ENCODE data around the gene PGAP3. TPM values are rescaled to one million over a fixed set of nuclear protein-coding genes. Genes with fewer than 3 reads are reported as not detected.

Gene PGAP3
- total RNA-seq, 1 experiment from 2014 or later, result 13.2 TPM

- no TSS peak for BruUV-seq (replicated peaks)
- peak within 1 kb of the TSS; percentile 7 for H3K4me3 Mint-ChIP-seq (ENCODE audit: unreplicated experiment)
- no peak within 1 kb of the TSS for H3K27ac Mint-ChIP-seq (ENCODE audit: low read depth, unreplicated experiment)
- intact Hi-C loops (cut with micrococcal nuclease), result no loop called here
- no peaks in the 10 kb centered on the region for H3K9me3 Mint-ChIP-seq (ENCODE audit: unreplicated experiment)
- H3K4me1 Mint-ChIP-seq (ENCODE audit: insufficient read depth, unreplicated experiment), result peaks cover 16% of the 10 kb centered on the region
- peak; percentile 36 for DNase-seq (ENCODE audit: unreplicated experiment)
- H3K36me3 Mint-ChIP-seq (ENCODE audit: insufficient read depth, unreplicated experiment), result peaks cover 13% of the 10 kb centered on the region
- TF ChIP-seq, protein P1, sequence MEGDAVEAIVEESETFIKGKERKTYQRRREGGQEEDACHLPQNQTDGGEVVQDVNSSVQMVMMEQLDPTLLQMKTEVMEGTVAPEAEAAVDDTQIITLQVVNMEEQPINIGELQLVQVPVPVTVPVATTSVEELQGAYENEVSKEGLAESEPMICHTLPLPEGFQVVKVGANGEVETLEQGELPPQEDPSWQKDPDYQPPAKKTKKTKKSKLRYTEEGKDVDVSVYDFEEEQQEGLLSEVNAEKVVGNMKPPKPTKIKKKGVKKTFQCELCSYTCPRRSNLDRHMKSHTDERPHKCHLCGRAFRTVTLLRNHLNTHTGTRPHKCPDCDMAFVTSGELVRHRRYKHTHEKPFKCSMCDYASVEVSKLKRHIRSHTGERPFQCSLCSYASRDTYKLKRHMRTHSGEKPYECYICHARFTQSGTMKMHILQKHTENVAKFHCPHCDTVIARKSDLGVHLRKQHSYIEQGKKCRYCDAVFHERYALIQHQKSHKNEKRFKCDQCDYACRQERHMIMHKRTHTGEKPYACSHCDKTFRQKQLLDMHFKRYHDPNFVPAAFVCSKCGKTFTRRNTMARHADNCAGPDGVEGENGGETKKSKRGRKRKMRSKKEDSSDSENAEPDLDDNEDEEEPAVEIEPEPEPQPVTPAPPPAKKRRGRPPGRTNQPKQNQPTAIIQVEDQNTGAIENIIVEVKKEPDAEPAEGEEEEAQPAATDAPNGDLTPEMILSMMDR (IDR thresholded peaks at IDR 0.05; ENCODE audit: unreplicated experiment), result peak; percentile 44
- peaks cover 41% of the 10 kb centered on the region for H3K27me3 Mint-ChIP-seq (ENCODE audit: insufficient read depth, unreplicated experiment)
- POLR2A ChIA-PET, result interaction anchor here (0.7 to 1.0 kb wide), 3 partner anchors 20 to 123 kb away, joined by 3 to 4 read pairs (median 3); partner anchors contain the start of gene PGAP3
- CTCF ChIA-PET, result interaction anchor here (0.8 to 1.1 kb wide), 4 partner anchors 14 to 162 kb away, joined by 3 to 9 read pairs (median 4); no protein-coding TSS in a partner anchor
Measured at GRCh38 chr17:39667945-39668924, 19.6 kb downstream of the PGAP3 start, which contains the start of gene PNMT. PNMT (plus strand) TSS chr17:39668453; CDS start chr17:39668476, 23 bp downstream.

DNA sequence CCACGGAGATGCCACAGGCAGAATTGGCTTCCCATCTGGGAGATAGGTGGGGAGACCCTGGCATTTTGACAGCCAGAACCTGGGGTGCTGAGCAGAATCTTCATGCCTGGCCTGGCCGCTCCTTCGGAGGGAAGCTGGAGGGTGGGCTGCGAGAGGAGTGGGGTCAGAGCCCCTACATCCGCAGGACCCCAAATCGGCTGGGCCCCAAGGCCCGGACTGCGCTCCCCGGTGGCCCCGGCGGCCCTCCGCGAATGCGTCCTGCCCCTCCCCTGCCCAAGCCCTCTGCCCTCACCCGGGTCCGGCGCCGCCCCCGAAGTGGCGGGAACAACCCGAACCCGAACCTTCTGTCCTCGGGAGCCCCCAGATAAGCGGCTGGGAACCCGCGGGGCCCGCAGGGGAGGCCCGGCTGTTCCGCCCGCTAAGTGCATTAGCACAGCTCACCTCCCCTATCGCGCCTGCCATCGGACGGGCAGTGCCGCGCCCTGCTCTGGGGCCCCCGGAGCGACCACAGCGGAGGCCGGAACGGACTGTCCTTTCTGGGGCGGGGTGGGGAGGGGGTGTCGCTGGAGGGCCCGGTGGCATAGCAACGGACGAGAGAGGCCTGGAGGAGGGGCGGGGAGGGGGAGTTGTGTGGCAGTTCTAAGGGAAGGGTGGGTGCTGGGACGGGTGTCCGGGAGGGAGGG is 20.5 kb downstream of the PGAP3 start:
- Mint-ChIP-seq H3K36me3 (ENCODE audit: insufficient read depth, unreplicated experiment) (peaks cover 13% of the 10 kb centered on the region), H3K4me3 (ENCODE audit: unreplicated experiment) (no peak overlapping the region), H3K27me3 (ENCODE audit: insufficient read depth, unreplicated experiment) (peaks cover 41% of the 10 kb centered on the region), H3K9me3 (ENCODE audit: unreplicated experiment) (no peaks in the 10 kb centered on the region), H3K27ac (ENCODE audit: low read depth, unreplicated experiment) (no peak overlapping the region), H3K4me1 (ENCODE audit: insufficient read depth, unreplicated experiment) (peaks cover 16% of the 10 kb centered on the region)
- CTCF ChIA-PET, result interaction anchor here (0.7 kb wide), 2 partner anchors 33 to 49 kb away, joined by 3 read pairs; no protein-coding TSS in a partner anchor
- POLR2A ChIA-PET, result interaction anchor here (0.7 kb wide), 1 partner anchor 72 kb away, joined by 4 read pairs; no protein-coding TSS in a partner anchor
- no TSS peak for BruUV-seq (replicated peaks)
- intact Hi-C loops (cut with micrococcal nuclease), result no loop called here
- TF ChIP-seq, protein P1 (IDR thresholded peaks at IDR 0.05; ENCODE audit: unreplicated experiment), result no peak
- DNase-seq (ENCODE audit: unreplicated experiment), result no peak

GRCh38 chr17:39666601-39667261 is 21.1 kb downstream of the PGAP3 start:
- DNase-seq (ENCODE audit: unreplicated experiment), result no peak
- Mint-ChIP-seq H3K4me3 (ENCODE audit: unreplicated experiment) (no peak overlapping the region), H3K9me3 (ENCODE audit: unreplicated experiment) (no peaks in the 10 kb centered on the region), H3K4me1 (ENCODE audit: insufficient read depth, unreplicated experiment) (peaks cover 16% of the 10 kb centered on the region), H3K36me3 (ENCODE audit: insufficient read depth, unreplicated experiment) (peaks cover 13% of the 10 kb centered on the region), H3K27me3 (ENCODE audit: insufficient read depth, unreplicated experiment) (peaks cover 41% of the 10 kb centered on the region), H3K27ac (ENCODE audit: low read depth, unreplicated experiment) (no peak overlapping the region)
- POLR2A ChIA-PET, result interaction anchor here (0.7 to 1.7 kb wide), 3 partner anchors 17 to 73 kb away, joined by 3 to 4 read pairs (median 4); no protein-coding TSS in a partner anchor
- intact Hi-C loops (cut with micrococcal nuclease), result no loop called here
- TF ChIP-seq, protein P1 (IDR thresholded peaks at IDR 0.05; ENCODE audit: unreplicated experiment), result no peak
- CTCF ChIA-PET, result interaction anchor here (0.7 to 0.9 kb wide), 4 partner anchors 34 to 86 kb away, joined by 3 to 5 read pairs (median 4); no protein-coding TSS in a partner anchor
- no TSS peak for BruUV-seq (replicated peaks)
